SJSA1 (cell line): ENCODE measurements around the gene MARCHF10. TPM values are rescaled to one million over a fixed set of nuclear protein-coding genes. Genes with fewer than 3 reads are reported as not detected.

Source experiments
- DNase-seq, 2 experiments: peaks; one replicate each; pipeline ENCODE4 v3.0.0-alpha.2; 2015 to 2020; ENCODE audit warnings: low spot score in 2 of 2, low read depth in 1 of 2
- H3K27ac ChIP-seq: fragments of 250-450 bp; sonication (Bioruptor Pico); 2 replicates; pipeline ENCODE4 v1.5.1; 2020; ENCODE audit warnings: mild to moderate bottlenecking, moderate library complexity
- H3K27me3 ChIP-seq: fragments of 250-450 bp; sonication (Bioruptor Pico); replicated peaks from 2 replicates; pipeline ENCODE4 v1.5.1; 2020; ENCODE audit warnings: mild to moderate bottlenecking, moderate library complexity
- H3K36me3 ChIP-seq: fragments of 250-450 bp; sonication (Bioruptor Pico); 2 replicates; pipeline ENCODE4 v1.5.1; 2020; ENCODE audit warnings: mild to moderate bottlenecking
- H3K4me1 ChIP-seq: fragments of 250-450 bp; sonication (Bioruptor Pico); replicated peaks from 2 replicates; pipeline ENCODE4 v1.6.1; 2021; ENCODE audit warnings: mild to moderate bottlenecking
- H3K4me3 ChIP-seq: fragments of 250-450 bp; sonication (Bioruptor Pico); 2 replicates; pipeline ENCODE4 v1.5.1; 2020; ENCODE audit warnings: mild to moderate bottlenecking
- H3K9me3 ChIP-seq: fragments of 250-450 bp; sonication (Bioruptor Pico); replicated peaks from 2 replicates; pipeline ENCODE4 v1.5.1; 2020; ENCODE audit warnings: mild to moderate bottlenecking
- total RNA-seq: library from RNA; depleted of rRNA; stranded (reverse); fragments of >200 nt; shearing (Covaris generic); gene quantifications from 2 replicates; pipeline ENCODE4 v1.2.3, GENCODE V29; 2014

Gene MARCHF10
- total RNA-seq, 1 experiment from 2014 or later, result 0.71 TPM

DNA sequence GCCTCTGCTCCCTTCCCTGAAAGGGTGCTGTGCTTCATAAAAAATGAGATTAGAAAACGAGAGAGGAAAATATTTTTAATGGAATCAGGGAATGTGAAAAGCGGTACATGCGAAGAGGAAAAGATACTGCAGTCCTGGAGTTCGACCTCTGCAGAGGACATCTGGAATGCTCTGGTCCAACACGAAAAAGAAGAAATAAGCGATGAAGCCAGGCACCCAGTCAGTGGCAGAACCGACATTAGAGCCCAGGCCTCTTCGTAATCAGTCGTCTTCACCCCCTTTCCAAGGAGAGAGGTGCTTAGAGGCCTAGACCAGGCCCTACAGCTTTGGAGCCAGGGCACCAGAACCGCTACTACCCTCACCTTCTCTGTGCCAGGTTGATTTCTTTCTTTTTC is 459 bp upstream of the MARCHF10 start:
- peaks cover 9% of the 10 kb centered on the region for H3K4me1 ChIP-seq
- H3K4me3 ChIP-seq, result no peak overlapping the region
- no peaks in the 10 kb centered on the region for H3K36me3 ChIP-seq
- DNase-seq, result peak in 1 of 2 experiments; percentile 25
- H3K9me3 ChIP-seq, result no peaks in the 10 kb centered on the region
- H3K27ac ChIP-seq, result no peak overlapping the region
- H3K27me3 ChIP-seq, result no peaks in the 10 kb centered on the region

DNA sequence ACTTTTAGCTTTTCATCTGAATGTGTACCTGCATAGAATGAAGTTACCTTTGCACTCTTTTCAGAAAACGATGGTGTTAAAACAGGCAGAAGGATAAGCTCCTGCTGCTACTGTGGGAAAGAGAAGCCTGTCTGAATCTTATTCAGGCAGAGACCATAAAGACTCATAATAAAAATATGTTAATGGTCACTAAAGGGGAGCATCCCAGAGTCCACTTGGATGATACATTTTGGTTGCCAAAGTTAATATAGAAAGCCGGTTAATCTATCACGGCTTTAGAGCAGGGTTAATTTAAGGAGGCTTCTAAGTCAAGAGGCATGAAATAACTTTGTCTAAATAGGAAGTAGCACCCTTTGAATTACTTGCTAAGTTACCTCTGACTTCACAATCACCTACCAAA is 2.9 kb downstream of the MARCHF10 start:
- Histone ChIP-seq H3K36me3 (no peaks in the 10 kb centered on the region), H3K27ac (no peak overlapping the region), H3K4me3 (no peak overlapping the region), H3K27me3 (no peaks in the 10 kb centered on the region), H3K4me1 (peaks cover 9% of the 10 kb centered on the region), H3K9me3 (no peaks in the 10 kb centered on the region)
- no peak for DNase-seq

DNA sequence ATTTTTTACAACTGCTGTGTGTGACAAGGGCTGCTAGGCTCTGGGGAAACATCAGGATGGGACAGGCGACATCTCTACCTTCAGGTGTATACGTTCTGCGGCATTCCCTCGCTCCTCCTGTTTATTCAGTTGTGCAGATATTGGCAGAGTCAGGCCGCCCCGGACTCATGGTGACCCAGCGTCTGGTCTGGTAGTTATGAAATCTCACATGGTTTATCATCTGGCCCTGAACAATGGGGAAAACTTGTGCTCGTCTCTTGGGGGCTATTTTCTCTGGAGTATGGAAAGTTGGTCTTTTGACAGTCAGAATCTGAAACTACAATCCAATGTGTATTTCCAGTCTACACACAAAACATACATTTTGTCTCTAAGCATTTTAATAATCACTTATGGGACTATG is 3.3 kb downstream of the MARCHF10 start:
- Histone ChIP-seq H3K27ac (no peak overlapping the region), H3K4me3 (no peak overlapping the region)
- peak; percentile 50 to 65 for DNase-seq

DNA sequence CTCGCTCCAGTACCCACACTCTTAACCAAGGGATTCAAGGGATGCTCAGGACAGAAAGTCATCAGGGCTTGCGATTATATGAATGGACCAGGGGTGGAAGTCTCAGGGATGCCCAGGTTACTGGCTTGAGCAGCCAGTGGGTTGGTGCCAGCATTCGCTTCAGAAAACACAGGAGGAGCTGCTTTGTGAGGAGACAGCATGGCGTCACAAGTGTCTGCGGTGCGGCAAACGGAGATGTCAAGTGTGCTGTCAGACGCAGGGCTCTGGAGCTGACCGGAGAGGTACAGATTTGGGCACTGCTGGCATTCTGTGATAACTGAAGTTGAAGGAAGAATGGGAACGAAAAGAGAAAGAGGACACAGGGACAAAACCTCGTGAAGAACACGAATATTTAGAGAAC is 4.1 kb downstream of the MARCHF10 start:
- H3K36me3 ChIP-seq, result no peaks in the 10 kb centered on the region
- peaks cover 9% of the 10 kb centered on the region for H3K4me1 ChIP-seq
- H3K4me3 ChIP-seq, result no peak overlapping the region
- no peaks in the 10 kb centered on the region for H3K27me3 ChIP-seq
- H3K9me3 ChIP-seq, result no peaks in the 10 kb centered on the region
- peak in 1 of 2 experiments; percentile 40 for DNase-seq
- no peak overlapping the region for H3K27ac ChIP-seq

More for the DNA sequence above, 3.3 kb downstream of the MARCHF10 start:
- Histone ChIP-seq H3K4me1 (peaks cover 9% of the 10 kb centered on the region), H3K27me3 (no peaks in the 10 kb centered on the region), H3K9me3 (no peaks in the 10 kb centered on the region), H3K36me3 (no peaks in the 10 kb centered on the region)

DNA sequence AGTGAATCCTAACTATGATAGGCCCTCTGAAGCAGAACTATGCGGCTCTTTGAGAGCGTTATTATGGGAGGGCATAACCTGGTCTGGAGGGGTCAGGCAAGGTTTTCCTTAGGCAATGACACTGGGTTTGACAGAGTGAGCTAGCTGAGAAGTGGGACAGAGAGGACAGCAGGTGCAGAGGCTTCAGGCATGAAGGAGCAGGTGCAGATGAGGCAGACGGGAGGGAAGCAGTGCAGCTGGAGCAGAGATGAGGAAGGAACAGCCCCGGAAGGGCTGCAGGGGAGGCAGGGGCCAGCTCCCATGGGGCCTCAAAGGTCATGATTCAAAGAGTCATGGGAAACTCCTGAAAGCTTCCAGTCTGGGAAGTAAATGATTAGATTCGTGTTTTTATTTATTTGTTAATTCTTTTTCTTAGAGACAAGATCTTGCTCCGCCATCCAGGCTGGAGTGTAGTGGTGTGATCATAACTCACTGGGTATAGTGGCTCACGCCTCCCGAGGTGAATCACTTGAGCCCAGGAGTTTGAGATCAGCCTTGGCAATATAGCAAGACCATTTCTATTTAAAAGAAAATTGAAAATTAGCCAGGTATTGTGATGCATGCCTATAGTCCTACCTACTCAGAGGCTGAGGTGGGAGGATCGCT is 5.4 kb downstream of the MARCHF10 start:
- peak in 1 of 2 experiments; percentile 14 for DNase-seq
- peaks cover 9% of the 10 kb centered on the region for H3K4me1 ChIP-seq
- H3K27me3 ChIP-seq, result no peaks in the 10 kb centered on the region
- H3K27ac ChIP-seq, result no peak overlapping the region
- H3K4me3 ChIP-seq, result no peak overlapping the region
- H3K36me3 ChIP-seq, result no peaks in the 10 kb centered on the region
- H3K9me3 ChIP-seq, result no peaks in the 10 kb centered on the region

DNA sequence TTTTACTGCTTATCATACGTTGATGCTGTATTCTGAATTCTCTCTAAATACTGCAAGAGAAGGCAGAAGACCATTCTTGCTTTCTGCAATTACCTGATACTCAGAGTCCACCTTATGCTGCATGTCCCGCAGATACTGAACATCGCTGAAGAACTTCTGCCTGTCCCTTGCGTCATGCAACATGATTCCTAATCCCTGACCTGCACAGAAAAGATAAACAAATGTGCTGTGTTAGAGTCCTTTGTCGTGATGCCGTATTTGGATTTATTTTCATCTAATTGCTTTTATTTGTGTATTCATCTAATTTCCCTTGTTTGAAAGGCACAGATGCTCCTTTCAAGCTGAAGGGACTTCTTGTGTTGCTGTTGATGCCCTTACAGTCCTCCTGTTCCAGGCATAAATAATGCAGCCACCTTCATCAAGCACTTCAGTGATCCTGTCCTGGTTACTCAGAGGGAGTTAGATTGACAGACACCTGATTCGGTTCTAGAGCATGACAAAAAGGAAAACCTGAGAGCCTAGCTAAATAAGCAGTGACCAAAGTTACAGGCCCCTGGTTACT is 6.5 kb downstream of the MARCHF10 start:
- no peak overlapping the region for H3K4me3 ChIP-seq
- H3K36me3 ChIP-seq, result no peaks in the 10 kb centered on the region
- H3K27me3 ChIP-seq, result no peaks in the 10 kb centered on the region
- DNase-seq, result no peak
- peaks cover 9% of the 10 kb centered on the region for H3K4me1 ChIP-seq
- H3K9me3 ChIP-seq, result no peaks in the 10 kb centered on the region
- H3K27ac ChIP-seq, result no peak overlapping the region

DNA sequence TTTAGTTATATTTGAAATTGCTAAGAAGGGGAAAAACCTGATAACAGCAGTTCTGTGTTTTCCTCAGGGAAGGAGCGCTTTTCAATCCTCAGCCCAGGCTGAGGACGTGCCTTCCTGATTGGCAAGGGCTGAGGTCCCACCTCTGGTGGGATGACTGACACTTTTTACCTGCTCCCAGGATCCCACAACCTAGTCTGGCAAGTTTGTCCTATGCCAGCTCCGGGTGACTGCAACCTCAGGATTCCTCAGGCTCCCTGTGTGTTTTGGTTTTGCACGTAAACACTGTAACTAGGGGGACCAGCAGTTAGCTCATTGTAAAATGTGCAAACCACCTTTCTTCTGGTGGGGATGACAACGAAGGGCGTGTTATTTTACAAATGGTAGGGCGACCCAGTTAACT is 7.5 kb downstream of the MARCHF10 start:
- Histone ChIP-seq H3K4me1 (peaks cover 9% of the 10 kb centered on the region), H3K9me3 (no peaks in the 10 kb centered on the region), H3K4me3 (no peak overlapping the region), H3K36me3 (no peaks in the 10 kb centered on the region), H3K27me3 (no peaks in the 10 kb centered on the region), H3K27ac (no peak overlapping the region)
- no peak for DNase-seq

DNA sequence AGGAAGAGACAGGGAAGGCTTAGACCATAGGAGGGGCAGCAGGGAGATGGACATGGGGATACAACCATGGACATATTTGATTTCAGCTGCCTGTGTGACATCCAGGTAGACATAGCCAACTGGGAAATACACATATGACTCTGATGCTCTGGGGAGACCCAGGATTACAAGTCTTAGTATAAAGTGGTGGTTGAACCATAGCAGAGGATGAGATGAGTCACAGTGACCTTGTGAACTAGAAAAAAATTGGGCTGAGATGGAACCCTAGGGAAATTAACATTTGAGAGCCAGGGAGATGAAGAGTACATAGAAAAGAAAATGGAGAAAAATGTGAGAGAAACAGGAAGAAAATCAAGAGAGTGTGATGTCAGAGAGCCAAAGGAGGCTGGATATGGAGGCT is 10.2 kb downstream of the MARCHF10 start:
- no peaks in the 10 kb centered on the region for H3K36me3 ChIP-seq
- H3K27me3 ChIP-seq, result no peaks in the 10 kb centered on the region
- H3K4me1 ChIP-seq, result no peaks in the 10 kb centered on the region
- DNase-seq, result no peak
- no peak overlapping the region for H3K27ac ChIP-seq
- H3K9me3 ChIP-seq, result no peaks in the 10 kb centered on the region
- H3K4me3 ChIP-seq, result no peak overlapping the region

DNA sequence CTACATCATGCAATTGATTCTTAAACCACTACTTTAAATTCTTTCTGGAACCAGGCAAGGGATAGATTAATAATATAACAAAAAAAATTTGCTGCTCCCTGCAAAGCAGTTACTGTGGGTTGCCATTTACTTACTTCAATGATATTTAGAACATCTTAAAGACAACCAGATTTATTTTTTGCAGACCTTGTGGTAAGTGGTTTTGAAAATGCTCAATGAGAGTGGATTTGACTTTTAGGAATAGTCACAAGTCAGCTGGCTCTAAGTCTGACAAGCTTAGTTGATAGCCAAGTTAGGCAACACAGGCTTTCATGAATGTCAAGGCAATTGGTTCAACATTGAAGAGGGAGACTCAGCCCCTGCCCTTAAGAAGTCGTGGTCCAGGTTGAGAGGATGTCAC is 11.8 kb downstream of the MARCHF10 start:
- no peak overlapping the region for H3K4me3 ChIP-seq
- DNase-seq, result no peak
- H3K27me3 ChIP-seq, result no peaks in the 10 kb centered on the region
- H3K4me1 ChIP-seq, result peaks cover 13% of the 10 kb centered on the region
- H3K27ac ChIP-seq, result no peak overlapping the region
- H3K9me3 ChIP-seq, result no peaks in the 10 kb centered on the region
- no peaks in the 10 kb centered on the region for H3K36me3 ChIP-seq

DNA sequence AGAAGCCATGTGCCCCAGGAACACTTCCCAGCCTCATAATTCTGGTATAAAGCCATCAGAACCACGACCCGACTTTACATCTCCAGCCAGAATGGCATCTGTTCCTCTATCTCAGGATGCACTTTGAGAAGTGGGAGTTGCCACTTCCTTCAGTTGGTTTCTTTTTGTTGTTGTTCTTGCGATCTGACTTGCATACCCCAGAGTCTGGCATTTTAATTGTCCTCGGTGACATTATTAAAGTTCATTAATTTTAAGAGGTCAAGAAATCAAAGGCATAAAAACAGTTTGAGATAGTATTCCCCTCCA is 13.5 kb downstream of the MARCHF10 start:
- Histone ChIP-seq H3K27ac (no peak overlapping the region), H3K27me3 (no peaks in the 10 kb centered on the region), H3K36me3 (no peaks in the 10 kb centered on the region), H3K4me1 (peaks cover 27% of the 10 kb centered on the region), H3K4me3 (no peak overlapping the region), H3K9me3 (no peaks in the 10 kb centered on the region)
- no peak for DNase-seq

DNA sequence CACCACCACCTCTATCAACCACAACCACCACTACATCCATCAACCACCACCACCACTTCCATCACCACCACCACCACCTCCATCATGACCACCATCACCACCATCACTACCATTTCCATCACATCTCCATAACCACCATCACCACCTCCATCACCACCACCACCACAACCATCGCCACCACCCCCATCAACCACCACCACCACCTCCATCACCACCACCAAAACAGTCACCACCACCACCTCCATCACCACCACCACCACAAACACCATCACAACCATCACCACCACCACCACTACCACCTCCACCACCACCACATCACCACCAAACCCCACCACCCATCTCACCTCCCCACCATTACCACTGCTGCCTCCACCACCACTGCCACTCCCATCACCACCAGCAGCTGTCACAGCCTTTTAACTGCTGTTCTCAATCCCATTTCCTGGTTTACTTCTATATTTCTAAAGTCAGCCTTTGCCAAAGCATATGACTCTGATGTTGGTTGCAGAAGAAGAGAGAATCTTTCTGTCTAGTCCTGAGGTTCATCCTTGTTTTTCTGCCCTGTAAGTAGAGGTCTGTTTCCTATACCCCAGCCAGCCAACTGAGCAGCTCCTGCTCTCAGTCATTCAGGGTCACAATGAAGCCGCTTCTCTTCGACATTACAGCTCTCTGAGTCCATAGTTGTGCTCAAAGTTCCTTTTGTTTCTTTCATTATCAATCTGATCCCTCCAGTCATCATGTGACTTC is 14.0 kb downstream of the MARCHF10 start:
- Histone ChIP-seq H3K36me3 (no peaks in the 10 kb centered on the region), H3K4me1 (peaks cover 27% of the 10 kb centered on the region), H3K9me3 (no peaks in the 10 kb centered on the region), H3K4me3 (no peak overlapping the region), H3K27ac (no peak overlapping the region), H3K27me3 (no peaks in the 10 kb centered on the region)
- DNase-seq, result no peak

DNA sequence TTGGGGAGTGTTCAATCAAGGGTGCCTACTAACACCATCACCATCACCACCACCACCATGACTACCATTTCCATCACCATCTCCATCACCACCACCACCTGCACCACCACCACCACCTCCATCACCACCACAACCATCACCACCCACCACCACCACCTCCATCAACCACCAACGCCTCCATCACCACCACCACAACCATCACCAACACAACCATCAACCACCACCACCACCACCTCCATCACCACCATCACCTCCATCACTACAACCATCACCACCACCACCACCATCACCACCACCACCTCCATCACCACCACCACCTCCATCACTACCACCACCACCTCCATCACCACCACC is 15.7 kb downstream of the MARCHF10 start:
- Histone ChIP-seq H3K36me3 (no peaks in the 10 kb centered on the region), H3K9me3 (no peaks in the 10 kb centered on the region), H3K27ac (peak overlapping the region; percentile 92), H3K4me1 (peaks cover 27% of the 10 kb centered on the region), H3K27me3 (no peaks in the 10 kb centered on the region), H3K4me3 (no peak overlapping the region)
- DNase-seq, result no peak

DNA sequence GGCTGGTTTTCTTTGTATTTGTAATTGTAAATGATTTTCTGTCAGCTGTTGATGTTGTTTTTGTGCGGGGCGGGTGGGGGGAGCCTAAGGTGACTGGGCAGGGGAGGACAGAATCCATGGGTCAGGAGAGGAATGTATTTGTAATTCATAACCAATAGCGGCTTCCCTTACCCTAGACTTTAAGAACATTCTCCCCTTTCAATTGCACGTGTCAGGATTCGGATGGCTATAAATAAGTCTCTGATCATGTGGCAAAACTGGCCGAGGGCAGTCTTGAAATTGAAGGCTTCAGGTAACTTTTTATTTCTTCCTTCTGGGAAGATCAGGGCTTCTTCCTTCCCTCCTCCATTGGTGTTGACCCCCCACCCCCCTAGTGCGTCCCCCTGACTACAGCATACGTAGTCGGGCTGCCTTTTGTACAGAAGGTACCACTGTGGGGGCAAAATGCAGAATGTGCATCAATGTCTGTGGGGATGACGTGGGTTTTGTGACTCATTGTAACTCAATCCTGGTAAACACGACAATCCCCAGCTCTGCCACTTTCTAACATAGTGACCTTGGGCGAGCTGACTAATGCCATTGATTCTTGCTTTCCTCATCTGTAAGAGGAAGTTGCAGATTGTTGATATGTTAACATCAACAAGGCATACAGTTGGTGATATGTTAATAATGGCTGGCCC is 16.2 kb downstream of the MARCHF10 start:
- peak overlapping the region; percentile 3; the same call in 1 of the 2 replicates for H3K4me3 ChIP-seq

DNA sequence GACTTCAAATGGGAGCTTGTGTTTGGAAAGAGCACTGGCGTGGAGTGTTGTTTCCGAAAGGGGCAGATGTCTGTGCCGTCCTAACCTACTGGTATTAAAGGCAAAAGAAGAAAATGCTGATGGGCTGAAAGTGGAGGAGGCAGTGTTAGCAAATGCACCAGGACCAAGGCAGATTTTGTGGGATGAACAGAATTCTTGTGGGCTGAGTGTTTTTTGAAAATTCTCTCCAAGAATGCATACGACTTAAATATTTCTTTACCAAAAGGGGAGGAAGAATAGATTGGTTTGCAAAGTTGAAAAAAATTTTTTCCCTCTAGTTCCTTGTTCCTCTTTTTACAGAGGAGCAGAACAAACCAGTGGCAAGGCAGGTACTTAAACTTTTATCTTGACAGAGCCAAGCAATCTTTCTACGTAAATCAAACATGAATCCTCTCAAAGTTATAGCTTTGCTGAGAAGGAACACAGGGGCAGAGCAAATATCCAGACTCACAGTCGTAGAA is 16.8 kb downstream of the MARCHF10 start:
- Histone ChIP-seq H3K9me3 (no peaks in the 10 kb centered on the region), H3K36me3 (no peaks in the 10 kb centered on the region), H3K4me3 (peak overlapping the region; percentile 3; the same call in 1 of the 2 replicates), H3K27ac (peak overlapping the region; percentile 92), H3K27me3 (no peaks in the 10 kb centered on the region), H3K4me1 (peaks cover 27% of the 10 kb centered on the region)
- DNase-seq, result peak; percentile 80 to 93

More for the DNA sequence above, 16.2 kb downstream of the MARCHF10 start:
- H3K27me3 ChIP-seq, result no peaks in the 10 kb centered on the region
- H3K36me3 ChIP-seq, result no peaks in the 10 kb centered on the region
- peaks cover 27% of the 10 kb centered on the region for H3K4me1 ChIP-seq
- peak overlapping the region; percentile 92 for H3K27ac ChIP-seq
- DNase-seq, result peak; percentile 87 to 89
- H3K9me3 ChIP-seq, result no peaks in the 10 kb centered on the region
